Measurements from ENCODE around the gene BUD31. TPM values are rescaled to one million over a fixed set of nuclear protein-coding genes. Genes with fewer than 3 reads are reported as not detected.
"Not testable (repeated sequence)": the region's sequence is repeated elsewhere in the genome, so short reads cannot be mapped to it uniquely, and the experiment has no call there.

BUD31 gene
- total RNA-seq, 2 experiments from 2014 or later, result 101 to 110 TPM

- peaks cover 3% of the 10 kb centered on the region for H3K4me1 Mint-ChIP-seq (ENCODE audit: low read depth)
- ChIA-PET POLR2A (no interaction called here), CTCF (no interaction called here)
- no peak for DNase-seq
- H3K4me3 Mint-ChIP-seq, result no peak overlapping the region
- no peaks in the 10 kb centered on the region for H3K27me3 Mint-ChIP-seq (ENCODE audit: low read depth)
- peaks cover 51% of the 10 kb centered on the region for H3K36me3 Mint-ChIP-seq (ENCODE audit: low read depth)
- ATAC-seq, result no peak
- no peak overlapping the region for H3K27ac Mint-ChIP-seq
- no peaks in the 10 kb centered on the region for H3K9me3 Mint-ChIP-seq (ENCODE audit: insufficient read depth)
Observed at GRCh38 chr7:99420986-99421385, 12.2 kb downstream of the BUD31 start.

GRCh38 chr7:99422186-99422585, 13.4 kb downstream of the BUD31 start:
- DNase-seq, result no peak
- Mint-ChIP-seq H3K27ac (no peak overlapping the region), H3K27me3 (ENCODE audit: low read depth) (no peaks in the 10 kb centered on the region), H3K4me1 (ENCODE audit: low read depth) (no peaks in the 10 kb centered on the region), H3K36me3 (ENCODE audit: low read depth) (peaks cover 39% of the 10 kb centered on the region), H3K9me3 (ENCODE audit: insufficient read depth) (no peaks in the 10 kb centered on the region), H3K4me3 (no peak overlapping the region)
- POLR2A ChIA-PET, result interaction anchor here (0.6 to 2.0 kb wide), 4 partner anchors 11 to 494 kb away, joined by 3 to 5 read pairs (median 3); partner anchors contain the start of gene BUD31
- CTCF ChIA-PET, result interaction anchor here (1.3 kb wide), 1 partner anchor 13 kb away, joined by 3 read pairs; the partner anchor contains the start of genes BUD31 and PDAP1
- ATAC-seq, result peak; percentile 7

- Mint-ChIP-seq H3K4me3 (no peak overlapping the region), H3K27ac (no peak overlapping the region), H3K9me3 (ENCODE audit: insufficient read depth) (no peaks in the 10 kb centered on the region), H3K36me3 (ENCODE audit: low read depth) (peaks cover 34% of the 10 kb centered on the region), H3K27me3 (ENCODE audit: low read depth) (no peaks in the 10 kb centered on the region), H3K4me1 (ENCODE audit: low read depth) (no peaks in the 10 kb centered on the region)
- DNase-seq (no peak), ATAC-seq (no peak)
- ChIA-PET POLR2A (interaction anchor here (0.6 to 2.0 kb wide), 4 partner anchors 10 to 495 kb away, joined by 3 to 5 read pairs (median 3); partner anchors contain the start of gene BUD31), CTCF (interaction anchor here (1.3 kb wide), 1 partner anchor 14 kb away, joined by 3 read pairs; the partner anchor contains the start of genes BUD31 and PDAP1)
Observed at GRCh38 chr7:99422625-99423024, 13.9 kb downstream of the BUD31 start.

DNA sequence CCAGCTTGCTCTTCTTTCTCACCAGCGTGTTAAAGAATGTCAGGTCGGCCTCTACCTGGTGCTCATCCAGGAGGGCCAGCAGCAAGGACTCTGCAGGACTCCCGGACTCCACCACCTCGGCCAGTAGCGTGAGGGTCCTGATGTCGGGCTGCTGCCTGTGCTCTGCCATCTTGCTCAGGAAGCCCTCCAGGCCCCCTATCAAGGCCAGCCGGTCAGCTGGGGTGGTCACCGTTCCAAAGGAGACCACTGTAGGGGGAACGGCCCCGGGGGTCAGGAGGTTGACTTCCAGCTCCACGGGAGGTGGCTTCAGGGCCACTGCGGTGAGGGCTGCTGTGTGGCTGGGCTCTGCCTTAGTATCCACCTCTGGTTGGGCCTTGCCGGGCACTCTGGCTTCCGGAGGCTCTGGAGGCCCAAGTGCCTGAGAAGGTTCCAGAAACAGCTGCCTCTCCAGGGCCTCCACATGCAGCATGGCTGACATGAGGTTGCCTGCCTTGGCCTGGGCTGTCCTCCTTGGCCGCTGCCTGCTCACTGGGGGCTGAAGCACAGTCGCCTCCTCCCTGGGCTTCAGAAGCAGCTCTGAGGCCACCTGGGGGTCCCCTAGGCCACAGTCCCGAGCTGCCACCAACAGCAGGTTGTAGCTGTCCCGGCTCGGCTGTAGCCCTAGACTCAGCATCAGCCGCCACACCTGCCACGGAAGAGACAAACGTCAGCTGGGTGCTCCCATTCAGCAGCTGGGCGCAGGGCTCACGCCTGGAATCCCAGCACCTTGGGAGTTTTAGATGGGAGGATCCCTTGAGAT, 16.4 kb downstream of the BUD31 start:
- DNase-seq (no peak), ATAC-seq (no peak)
- H3K27me3 Mint-ChIP-seq (ENCODE audit: low read depth), result no peaks in the 10 kb centered on the region
- peaks cover 31% of the 10 kb centered on the region for H3K36me3 Mint-ChIP-seq (ENCODE audit: low read depth)
- no peak overlapping the region for H3K4me3 Mint-ChIP-seq
- ChIA-PET CTCF (no interaction called here), POLR2A (interaction anchor here (0.6 to 0.9 kb wide), 3 partner anchors 13 to 580 kb away, joined by 3 read pairs; no protein-coding TSS in a partner anchor)
- peaks cover 8% of the 10 kb centered on the region for H3K4me1 Mint-ChIP-seq (ENCODE audit: low read depth)
- no peak overlapping the region for H3K27ac Mint-ChIP-seq
- H3K9me3 Mint-ChIP-seq (ENCODE audit: insufficient read depth), result no peaks in the 10 kb centered on the region

- ATAC-seq (peak; percentile 66), DNase-seq (peak; percentile 57)
- POLR2A ChIA-PET, result no interaction called here
- Mint-ChIP-seq H3K4me3 (no peak overlapping the region), H3K9me3 (ENCODE audit: insufficient read depth) (no peaks in the 10 kb centered on the region), H3K4me1 (ENCODE audit: low read depth) (peaks cover 8% of the 10 kb centered on the region), H3K27ac (peak overlapping the region; percentile 79), H3K36me3 (ENCODE audit: low read depth) (peaks cover 32% of the 10 kb centered on the region), H3K27me3 (ENCODE audit: low read depth) (no peaks in the 10 kb centered on the region)
- CTCF ChIA-PET, result interaction anchor here (1.1 kb wide), 1 partner anchor 13 kb away, joined by 4 read pairs; no protein-coding TSS in a partner anchor
Observed at GRCh38 chr7:99428972-99429566, 20.3 kb downstream of the BUD31 start.

- POLR2A ChIA-PET, result interaction anchor here (0.6 kb wide), 1 partner anchor 51 kb away, joined by 3 read pairs; no protein-coding TSS in a partner anchor
- Mint-ChIP-seq H3K9me3 (ENCODE audit: insufficient read depth) (no peaks in the 10 kb centered on the region), H3K27me3 (ENCODE audit: low read depth) (no peaks in the 10 kb centered on the region), H3K4me1 (ENCODE audit: low read depth) (peaks cover 8% of the 10 kb centered on the region), H3K4me3 (no peak overlapping the region), H3K36me3 (ENCODE audit: low read depth) (peaks cover 37% of the 10 kb centered on the region), H3K27ac (no peak overlapping the region)
- CTCF ChIA-PET, result interaction anchor here (1.1 kb wide), 1 partner anchor 14 kb away, joined by 4 read pairs; no protein-coding TSS in a partner anchor
- ATAC-seq (no peak), DNase-seq (no peak)
Observed at GRCh38 chr7:99429756-99430155, 21.0 kb downstream of the BUD31 start.

- H3K27me3 Mint-ChIP-seq (ENCODE audit: low read depth); DNase-seq; H3K4me3 Mint-ChIP-seq; H3K9me3 Mint-ChIP-seq (ENCODE audit: insufficient read depth); H3K27ac Mint-ChIP-seq; ATAC-seq; CTCF ChIA-PET: not testable (repeated sequence)
- Mint-ChIP-seq H3K36me3 (ENCODE audit: low read depth) (peaks cover 36% of the 10 kb centered on the region), H3K4me1 (ENCODE audit: low read depth) (peaks cover 12% of the 10 kb centered on the region)
- POLR2A ChIA-PET, result interaction anchor here (0.6 kb wide), 1 partner anchor 31 kb away, joined by 3 read pairs; no protein-coding TSS in a partner anchor
Observed at GRCh38 chr7:99431756-99432540, 23.2 kb downstream of the BUD31 start.

DNA sequence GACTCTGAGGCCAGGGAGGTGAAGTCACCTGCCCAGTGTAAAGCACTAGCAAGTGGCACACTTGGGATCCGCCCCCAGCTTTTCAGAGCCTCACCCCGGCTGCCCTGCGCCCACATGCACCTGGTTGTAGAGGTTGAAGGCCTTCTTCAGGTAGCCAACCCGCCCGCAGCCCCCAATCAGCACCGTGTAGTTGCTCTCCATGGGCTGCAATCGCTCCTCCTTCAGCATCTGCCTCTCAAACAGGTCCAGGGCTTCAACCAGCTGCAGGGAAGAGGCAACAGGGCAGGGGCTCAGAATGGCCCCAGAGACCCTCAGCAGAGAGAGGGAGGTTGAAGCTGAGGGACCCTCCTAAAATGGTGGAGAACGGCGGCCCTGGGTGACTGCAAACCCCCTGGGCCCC, 24.4 kb downstream of the BUD31 start:
- ATAC-seq (no peak), DNase-seq (no peak)
- H3K4me3 Mint-ChIP-seq, result no peak overlapping the region
- POLR2A ChIA-PET, result interaction anchor here (0.7 kb wide), 1 partner anchor 11 kb away, joined by 3 read pairs; no protein-coding TSS in a partner anchor
- H3K4me1 Mint-ChIP-seq (ENCODE audit: low read depth), result peaks cover 21% of the 10 kb centered on the region
- H3K27me3 Mint-ChIP-seq (ENCODE audit: low read depth), result no peaks in the 10 kb centered on the region
- no peaks in the 10 kb centered on the region for H3K9me3 Mint-ChIP-seq (ENCODE audit: insufficient read depth)
- H3K27ac Mint-ChIP-seq, result no peak overlapping the region
- CTCF ChIA-PET, result no interaction called here
- peaks cover 32% of the 10 kb centered on the region for H3K36me3 Mint-ChIP-seq (ENCODE audit: low read depth)

- ATAC-seq (peak; percentile 14), DNase-seq (no peak)
- Mint-ChIP-seq H3K9me3 (ENCODE audit: insufficient read depth) (no peaks in the 10 kb centered on the region), H3K27ac (peak overlapping the region; percentile 96), H3K27me3 (ENCODE audit: low read depth) (no peaks in the 10 kb centered on the region), H3K36me3 (ENCODE audit: low read depth) (peaks cover 32% of the 10 kb centered on the region), H3K4me3 (peak overlapping the region; percentile 98), H3K4me1 (ENCODE audit: low read depth) (peaks cover 30% of the 10 kb centered on the region)
- ChIA-PET CTCF (interaction anchor here (1.3 kb wide), 1 partner anchor 12 kb away, joined by 3 read pairs; no protein-coding TSS in a partner anchor), POLR2A (interaction anchor here (0.8 to 1.7 kb wide), 4 partner anchors 20 to 476 kb away, joined by 3 to 12 read pairs (median 4); partner anchors contain the start of genes BUD31 and PDAP1)
Observed at GRCh38 chr7:99437946-99438572, 29.3 kb downstream of the BUD31 start.

DNA sequence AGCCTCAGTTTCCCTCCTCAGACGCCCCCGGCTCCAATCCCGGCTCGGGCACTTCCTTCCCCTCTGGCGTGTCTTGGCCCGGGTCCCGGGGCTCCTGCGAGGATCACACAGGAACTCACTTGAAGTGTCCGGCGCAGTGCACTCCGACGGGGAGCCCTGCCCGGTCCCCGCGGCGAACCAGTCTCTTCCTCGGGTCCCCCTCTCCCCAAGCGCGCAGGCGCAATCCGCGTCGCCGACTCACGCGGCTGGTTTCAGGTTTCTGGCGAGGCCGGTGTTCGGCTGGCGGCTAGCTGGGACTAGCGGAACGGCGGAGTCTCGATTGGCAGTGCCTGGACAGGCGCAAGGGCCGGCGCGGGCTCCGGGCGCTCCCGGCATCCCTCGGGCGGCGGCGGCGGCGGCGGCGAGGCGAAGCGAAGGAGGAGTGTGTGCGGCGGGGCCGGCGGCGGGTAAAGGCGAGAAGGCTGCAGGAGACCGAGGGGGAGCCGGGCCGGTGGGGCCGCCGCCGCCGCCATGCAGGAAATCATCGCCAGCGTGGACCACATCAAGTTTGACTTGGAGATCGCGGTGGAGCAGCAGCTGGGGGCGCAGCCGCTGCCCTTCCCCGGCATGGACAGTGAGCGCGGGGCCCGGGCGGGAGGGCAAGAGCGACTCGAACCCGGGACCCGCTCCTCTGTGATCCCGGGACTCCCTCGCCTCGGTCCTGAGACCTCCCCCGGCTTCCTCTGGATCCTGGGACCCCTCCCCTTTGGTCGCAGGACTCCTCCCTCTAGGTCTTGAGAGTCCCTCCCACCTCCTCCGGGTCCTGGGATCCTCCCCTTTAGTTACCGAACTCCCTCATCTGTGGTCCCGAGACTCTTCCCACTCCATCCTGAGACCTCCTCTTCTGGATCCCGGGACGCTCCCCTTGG, 30.1 kb downstream of the BUD31 start, which contains the start of the genes CPSF4 and PTCD1:
TSS of gene CPSF4 (plus strand) at position 371 of the 908 bp plus-strand sequence. CDS start at position 511, 140 bp downstream.
TSS of gene PTCD1 (minus strand) at position 226 of the 908 bp plus-strand sequence. CDS start 3,556 bp downstream, outside the sequence.
- Mint-ChIP-seq H3K36me3 (ENCODE audit: low read depth) (peaks cover 31% of the 10 kb centered on the region), H3K27ac (peak within 1 kb of the TSS; percentile 96), H3K27me3 (ENCODE audit: low read depth) (no peaks in the 10 kb centered on the region), H3K4me3 (peak within 1 kb of the TSS; percentile 98), H3K4me1 (ENCODE audit: low read depth) (peaks cover 30% of the 10 kb centered on the region), H3K9me3 (ENCODE audit: insufficient read depth) (no peaks in the 10 kb centered on the region)
- DNase-seq, result peak; percentile 92
- ChIA-PET CTCF (interaction anchor here (0.6 to 1.3 kb wide), 4 partner anchors 9 to 61 kb away, joined by 3 to 4 read pairs (median 4); partner anchors contain the start of genes BUD31 and ZNF394), POLR2A (interaction anchor here (0.7 to 1.7 kb wide), 4 partner anchors 21 to 40 kb away, joined by 3 to 12 read pairs (median 4); partner anchors contain the start of genes BUD31 and PDAP1)
- ATAC-seq, result peak; percentile 91

Data from activated CD8-positive, alpha-beta T cell treated with anti-CD3 and anti-CD28 coated beads, Interleukin-2, amount 10 ng/mL, durations not matched to agents 7 days and 5 days (primary cell).